HG03571 (cell line): ENCODE measurements around the gene MINDY4.
"Not testable (repeated sequence)": the region's sequence is repeated elsewhere in the genome, so short reads cannot be mapped to it uniquely, and the experiment has no call there.

Source experiments
- ATAC-seq: cut with Tn5 transposase; IDR thresholded peaks from one replicate; pipeline ENCODE4 v1.9.1; 2021; ENCODE audit not compliant: unreplicated experiment

MINDY4 gene

DNA sequence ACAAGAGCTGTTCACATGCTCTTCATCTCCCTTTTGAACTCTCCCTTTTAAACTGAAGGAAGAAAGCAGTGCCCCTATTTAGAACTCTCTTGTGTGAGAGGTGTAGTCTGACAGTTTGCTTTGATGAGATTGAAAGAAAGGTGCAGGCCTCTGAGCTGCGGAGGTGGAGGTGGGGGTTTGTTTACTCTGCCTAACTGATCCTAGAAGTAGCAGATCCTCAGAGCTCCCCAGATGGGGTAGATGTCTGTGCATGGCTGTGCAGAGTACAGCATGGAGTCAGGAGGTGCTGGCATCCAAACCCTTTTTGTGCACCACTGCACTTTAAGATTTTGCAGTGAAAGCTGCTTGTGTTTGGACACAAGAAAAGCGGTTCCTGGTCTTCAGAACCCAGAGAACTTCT, 58.3 kb downstream of the MINDY4 start:
- no peak for ATAC-seq

DNA sequence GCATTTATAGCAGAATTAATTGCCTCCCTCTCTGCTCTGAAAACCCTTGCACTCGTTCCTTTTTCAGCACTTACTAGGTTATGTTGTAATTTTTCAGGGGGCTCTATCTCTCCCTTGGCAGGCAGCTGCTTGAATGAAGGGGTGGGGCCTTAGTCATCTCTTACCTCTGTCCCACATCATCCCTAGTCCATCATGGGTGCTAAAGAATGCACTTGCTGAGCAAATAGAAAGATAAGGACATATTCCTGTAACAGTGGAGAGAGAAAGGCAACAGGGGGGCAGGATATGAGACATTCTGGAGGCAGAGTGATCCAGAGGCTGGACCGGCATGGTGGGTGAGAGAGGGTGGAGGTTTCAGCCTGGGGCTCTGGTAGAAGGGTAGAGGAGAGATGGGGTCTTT, 60.0 kb downstream of the MINDY4 start:
- no peak for ATAC-seq

DNA sequence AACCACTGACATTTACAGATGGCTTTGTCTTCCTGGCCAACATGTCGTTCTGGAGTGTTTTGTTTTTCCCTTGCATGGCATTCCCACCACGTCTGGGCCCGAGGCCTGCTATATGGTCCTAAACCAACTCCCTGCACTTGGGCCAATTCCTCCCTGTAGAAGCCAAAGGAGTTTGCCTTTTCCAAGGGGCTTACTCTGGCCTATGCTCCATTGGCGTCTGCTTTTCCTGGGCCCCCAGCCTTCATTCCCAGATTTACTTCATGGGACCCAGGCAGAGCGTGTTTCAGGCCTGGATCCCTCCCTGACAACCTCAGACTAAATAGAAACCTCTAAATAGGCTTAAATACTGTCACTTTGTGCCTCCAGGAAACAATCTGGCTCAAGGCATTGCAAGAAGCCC, 60.7 kb downstream of the MINDY4 start:
- no peak for ATAC-seq

DNA sequence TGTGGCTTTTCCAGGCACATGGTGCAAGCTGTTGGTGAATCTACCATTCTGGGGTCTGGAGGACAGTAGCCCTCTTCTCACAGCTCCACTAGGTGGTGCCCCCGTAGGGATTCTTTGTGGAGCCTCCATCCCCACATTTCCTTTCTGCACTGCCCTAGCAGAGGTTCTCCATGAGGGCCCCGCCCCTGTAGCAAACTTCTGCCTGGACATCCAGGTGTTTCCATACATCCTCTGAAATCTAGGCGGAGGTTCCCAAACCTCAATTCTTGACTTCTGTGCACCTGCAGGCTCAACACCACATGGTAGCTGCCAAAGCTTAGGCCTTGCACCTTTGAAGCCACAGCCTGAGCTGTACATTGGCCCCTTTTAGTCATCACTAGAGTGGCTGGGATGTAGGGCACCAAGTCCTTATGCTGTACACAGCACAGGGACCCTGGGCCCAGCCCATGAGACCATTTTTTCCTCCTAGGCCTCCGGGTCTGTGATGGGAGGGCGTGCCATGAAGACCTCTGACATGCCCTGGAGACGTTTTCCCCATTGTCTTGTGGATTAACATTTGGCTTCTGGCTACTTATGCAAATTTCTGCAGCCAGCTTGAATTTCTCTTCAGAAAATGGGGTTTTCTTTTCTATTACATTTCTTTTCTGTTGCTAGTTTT, 62.9 kb downstream of the MINDY4 start:
- ATAC-seq, result not testable (repeated sequence)

DNA sequence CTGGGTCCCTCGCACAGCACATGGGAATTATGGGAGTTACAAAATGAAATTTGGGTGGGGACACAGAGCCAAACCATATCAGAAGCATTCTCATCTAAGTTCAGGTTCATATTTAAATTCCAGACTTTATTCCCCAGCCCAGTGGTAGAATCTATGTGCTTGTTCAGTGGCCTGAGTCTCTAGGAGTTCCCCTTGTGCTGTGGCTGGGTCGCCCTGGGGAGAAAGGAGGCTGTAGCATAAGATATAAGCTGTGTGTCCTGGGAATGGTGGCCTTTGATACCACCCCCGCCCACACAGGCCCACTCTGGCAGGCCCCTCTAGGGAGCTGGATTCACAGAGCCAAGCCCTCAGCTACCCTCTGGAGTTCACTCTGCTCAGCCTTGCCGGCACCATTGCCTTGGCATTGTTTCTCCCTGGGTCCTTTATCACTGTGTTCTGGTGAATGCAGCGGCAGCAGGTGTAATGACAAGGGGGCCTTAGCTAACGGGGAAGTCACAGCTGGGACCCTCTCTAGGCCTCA, 64.2 kb downstream of the MINDY4 start:
- ATAC-seq, result no peak

DNA sequence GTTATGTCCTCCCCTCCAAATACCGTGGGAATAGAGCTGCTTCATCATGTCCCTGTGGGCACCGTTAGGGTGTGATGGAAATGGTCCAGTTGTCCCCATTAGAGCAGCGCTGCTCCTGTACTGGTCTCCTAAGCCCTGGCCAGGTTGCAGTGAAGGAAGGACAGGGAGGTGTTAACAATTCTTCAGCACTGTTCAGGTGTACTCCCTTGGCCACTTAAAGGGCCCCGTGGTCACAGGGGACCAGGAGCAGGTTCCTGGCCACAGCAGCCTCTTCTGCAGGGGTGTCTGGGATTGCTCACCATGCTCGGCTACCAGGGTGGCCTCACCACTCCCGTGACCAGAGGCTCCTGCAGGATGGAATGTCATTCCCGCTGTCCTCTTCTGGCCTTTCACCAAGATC, 65.8 kb downstream of the MINDY4 start:
- no peak for ATAC-seq

DNA sequence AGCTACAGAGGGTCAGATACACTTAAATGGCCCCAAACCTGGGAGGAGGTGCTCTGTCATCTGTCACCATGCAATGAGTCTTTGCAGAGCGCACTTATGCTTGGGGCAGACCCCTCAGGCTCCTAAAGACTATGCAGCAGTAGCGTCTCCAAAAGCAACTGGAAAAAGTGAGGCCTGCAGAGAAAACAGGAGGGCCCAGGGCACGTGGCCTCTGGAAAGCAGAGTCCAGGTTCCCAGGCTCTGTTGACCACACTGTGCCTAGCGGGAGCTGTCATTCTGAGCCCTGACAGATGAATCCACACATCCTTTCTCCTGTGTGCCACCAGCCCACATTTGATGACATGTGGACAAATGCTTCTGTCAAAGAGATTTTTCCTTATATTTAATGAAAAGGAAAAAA, 66.4 kb downstream of the MINDY4 start:
- ATAC-seq, result no peak

DNA sequence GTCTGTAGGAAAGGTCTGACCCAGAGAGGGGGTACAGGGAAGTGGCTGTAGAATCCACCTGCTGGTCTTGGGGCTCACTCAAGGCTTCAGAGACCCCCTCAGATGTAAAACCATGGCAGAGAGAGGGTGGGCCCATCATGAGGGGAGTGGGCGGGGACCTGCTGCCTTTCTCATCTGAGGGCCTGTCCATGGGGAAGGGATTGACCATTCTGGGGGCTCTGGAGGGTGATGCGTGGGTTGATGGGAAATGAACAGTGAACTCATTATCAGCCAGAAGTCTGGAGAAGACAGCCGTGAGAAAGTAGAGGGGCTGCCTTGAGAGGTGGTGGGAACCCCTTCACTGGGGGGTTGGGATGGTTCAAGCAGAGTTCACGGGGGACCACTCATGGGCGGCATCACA, 66.8 kb downstream of the MINDY4 start:
- ATAC-seq, result no peak

DNA sequence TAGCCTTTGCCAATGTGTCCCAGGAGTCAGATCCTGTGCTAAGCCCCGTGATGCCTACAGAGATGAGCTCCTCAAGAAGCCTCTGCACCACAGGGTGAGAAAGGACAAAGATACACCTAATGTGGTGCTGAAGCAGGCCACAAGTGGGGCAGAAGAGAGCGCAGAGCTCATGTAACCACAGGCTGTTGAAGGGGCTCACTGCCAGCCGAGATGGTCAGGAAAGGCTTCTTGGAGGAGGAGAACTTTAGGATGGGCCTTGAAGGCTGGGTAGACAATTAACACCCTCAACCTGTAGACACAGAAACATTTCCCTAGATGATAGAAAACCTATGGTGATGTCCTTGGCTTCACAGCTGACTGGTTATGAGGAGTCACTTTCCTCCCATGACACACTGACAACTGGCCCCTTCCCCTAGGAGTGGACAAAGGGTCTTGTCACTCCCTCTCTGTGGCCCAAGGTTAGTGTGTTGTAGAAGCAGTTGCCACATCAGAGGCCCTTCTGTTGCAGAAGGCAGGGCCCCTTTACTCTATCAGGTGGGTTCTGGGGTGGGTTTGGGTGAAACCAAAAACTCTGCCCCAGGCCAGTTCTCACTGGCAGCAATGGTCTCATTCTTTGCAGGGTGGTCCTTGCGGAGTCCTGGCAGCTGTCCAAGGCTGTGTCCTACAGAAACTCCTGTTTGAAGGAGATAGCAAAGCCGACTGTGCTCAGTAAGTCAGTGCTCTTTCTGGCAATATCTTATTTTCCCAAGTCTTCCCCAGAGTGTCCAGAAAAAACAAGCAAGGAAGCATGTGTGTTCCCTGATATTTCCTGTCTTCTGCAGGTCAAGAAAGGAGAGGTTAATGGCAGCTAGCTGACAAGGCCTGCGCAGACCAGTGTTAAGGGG, 69.2 kb downstream of the MINDY4 start:
- ATAC-seq, result no peak

DNA sequence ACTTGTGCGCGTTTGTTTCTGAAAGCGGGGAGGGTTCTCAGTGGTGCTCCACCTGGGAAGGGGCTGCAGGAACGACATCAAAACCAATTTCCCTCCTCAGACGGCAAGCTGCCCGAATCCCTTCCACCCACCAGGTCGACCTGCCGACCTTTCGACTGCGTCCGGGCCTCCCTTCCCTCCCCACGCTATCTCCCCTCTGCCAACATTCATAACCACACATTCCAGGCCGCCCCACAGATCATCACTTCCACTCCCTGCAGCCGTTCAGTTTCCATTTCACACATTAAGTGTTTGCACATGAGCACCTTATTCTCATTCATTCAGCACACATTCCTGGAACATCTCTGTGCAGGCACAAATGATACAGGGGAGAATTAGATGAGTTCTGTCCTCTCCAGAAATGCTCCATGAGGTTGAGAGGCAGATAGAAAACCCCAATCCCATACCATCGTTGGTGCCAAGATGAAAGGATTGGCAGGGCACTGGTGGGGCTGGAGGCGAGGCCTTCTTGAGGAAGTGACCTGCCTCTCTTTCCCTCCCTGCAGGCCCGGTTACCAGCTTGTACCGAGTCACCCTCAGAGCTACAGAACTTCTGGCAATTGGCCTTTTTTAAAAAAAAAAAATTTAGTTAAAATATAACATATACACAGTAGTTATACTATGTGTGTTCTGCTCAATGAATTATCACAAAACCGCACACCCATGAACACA, 70.0 kb downstream of the MINDY4 start:
- ATAC-seq, result no peak

DNA sequence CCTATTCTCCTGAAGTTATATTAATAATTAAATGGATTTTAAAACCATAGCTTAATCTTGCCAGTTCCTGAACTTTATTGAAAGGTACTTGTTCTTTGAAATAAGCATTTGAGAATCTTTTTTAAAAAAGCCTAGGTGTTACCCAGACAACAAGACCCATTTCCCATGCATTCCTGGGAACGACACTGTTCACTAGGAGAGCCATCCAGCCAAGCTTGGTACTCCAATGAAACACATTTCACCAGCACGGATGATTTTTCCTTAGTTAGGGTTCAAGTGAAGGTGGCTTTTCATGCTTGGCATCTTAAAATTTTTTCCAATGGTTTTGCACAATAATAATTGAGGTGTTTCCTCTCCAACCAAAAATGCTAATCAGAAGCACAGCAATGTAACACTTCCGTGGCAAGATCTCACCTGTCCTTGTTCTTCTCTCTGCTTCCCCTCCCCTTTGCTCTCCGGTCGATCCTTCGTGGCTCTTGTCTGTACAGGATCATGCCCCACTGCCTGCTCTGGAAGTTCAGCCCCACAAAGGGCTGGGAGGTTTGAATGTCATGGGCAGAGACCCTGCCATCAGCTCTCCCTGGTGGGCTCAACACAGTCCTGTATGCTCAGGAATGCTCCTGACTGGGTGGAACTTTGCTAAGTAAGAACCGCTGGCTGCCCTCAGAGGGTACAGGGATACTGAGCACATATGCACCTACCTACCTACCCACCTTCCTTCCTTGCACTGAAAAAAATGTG, 70.8 kb downstream of the MINDY4 start:
- no peak for ATAC-seq

DNA sequence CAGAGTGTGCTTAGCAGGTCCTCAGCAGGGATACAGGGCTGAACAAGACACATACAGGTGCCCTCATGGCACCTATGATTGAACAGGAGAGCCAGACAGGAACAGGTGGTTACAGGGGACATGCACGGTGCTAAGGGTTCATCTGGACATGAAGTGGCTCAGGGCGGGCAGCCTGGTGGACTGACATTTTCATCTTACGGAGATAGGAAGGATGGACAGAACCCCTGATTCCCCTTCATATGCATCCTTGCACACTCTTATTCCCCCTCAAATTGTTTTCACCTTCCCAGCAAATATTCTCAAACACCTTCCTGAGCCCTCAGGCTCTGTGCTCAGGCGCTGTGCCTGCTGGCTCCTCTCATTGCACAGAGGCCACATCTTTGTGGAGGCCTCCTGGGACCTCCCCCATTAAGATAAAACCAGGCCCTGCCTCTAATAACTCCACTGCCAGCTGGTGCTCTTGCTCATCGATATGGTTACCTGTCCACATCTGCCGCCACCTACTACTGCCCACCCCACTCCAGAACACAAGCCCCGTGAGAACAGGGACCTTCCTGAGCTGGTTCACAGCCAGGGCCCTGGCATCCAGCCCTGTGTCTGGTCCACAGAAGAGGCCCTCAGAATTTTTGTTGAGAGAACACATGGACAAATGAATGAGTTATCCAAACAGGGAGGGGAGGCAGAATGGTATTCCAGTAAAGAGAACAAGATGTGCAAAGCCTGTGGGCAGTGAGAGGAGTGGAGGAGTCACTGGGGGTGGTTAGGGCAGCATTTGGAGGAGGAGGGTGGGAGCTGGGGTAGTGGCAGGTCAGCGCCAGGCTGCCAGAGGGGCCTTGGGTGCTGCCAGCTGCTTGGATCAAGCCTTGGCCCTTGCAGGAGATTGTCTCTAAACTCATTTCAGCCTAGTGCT, 71.6 kb downstream of the MINDY4 start:
- ATAC-seq, result no peak

DNA sequence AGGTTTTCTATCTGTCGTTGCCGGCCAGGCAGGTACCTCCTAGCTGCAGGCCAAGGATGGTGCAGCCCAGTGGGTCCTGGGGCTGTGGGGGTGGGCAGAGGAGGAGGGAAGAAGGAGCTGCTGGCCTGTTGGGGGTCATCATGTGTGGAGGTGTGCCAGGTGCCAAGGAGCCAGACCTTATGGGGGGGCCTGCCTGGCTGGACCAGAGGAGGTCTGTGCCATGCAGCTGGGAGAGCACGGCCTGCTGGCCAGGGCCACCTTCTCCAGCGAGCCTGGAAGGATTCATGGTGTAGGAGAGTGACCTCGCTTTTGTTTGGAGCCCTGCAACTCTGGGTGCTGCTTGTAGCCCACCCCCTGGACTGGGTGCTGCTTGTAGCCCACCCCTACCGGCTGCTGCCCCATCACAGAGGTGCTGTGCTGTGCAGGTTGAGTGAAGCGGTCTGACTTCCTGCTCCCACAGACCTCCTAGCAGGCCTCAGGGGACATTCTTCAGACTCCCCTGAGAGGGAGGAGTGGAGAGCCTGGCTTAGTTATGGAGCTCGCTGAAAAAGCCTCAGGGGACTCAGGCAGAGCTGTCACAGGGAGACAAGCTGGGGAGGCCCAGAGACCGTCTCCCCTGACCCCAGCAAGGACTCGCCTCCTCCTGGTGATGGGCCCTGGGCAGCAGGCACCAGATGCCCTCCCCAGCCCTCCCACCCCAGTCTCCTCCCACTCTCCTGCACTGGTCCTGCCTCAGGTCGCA, 72.7 kb downstream of the MINDY4 start:
- no peak for ATAC-seq

DNA sequence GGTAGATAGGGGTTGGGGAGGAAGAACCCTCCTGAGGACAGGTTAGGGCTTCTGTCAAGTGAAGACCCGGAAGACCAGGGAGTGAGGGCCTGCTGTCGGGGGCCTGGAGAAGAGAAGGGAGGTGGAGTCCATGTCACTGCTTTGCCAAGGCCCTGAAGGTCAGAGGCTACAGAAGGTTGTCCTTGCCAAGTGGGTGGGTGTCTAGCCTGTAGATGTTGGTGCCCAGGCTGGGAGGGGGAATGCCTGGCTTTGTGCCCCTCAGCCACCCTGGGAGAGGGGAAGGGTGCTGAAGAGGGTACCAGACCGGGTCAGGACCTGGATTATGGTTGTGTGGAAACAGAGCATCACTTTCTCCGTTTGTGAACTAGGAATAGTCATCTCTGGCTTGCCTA, 73.3 kb downstream of the MINDY4 start:
- no peak for ATAC-seq

DNA sequence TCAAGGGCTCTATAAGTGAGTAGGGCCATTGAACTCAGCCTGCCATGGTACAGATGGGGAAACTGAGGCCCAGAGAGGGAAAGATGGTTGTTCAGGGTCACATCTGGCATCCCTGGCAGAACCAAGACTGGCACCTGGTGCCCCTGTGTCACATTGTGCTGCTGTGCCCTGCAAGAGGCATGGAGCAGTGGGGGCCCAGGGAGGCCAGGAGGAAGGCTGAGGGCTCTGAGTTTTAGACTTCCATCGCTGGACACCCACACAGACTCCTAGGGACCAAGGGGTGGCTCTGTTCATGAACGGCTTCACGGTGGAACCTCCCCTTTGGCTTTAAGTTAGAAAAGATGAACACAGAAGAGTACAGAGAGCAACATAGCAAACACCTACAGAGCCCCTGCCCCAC, 73.7 kb downstream of the MINDY4 start:
- no peak for ATAC-seq

DNA sequence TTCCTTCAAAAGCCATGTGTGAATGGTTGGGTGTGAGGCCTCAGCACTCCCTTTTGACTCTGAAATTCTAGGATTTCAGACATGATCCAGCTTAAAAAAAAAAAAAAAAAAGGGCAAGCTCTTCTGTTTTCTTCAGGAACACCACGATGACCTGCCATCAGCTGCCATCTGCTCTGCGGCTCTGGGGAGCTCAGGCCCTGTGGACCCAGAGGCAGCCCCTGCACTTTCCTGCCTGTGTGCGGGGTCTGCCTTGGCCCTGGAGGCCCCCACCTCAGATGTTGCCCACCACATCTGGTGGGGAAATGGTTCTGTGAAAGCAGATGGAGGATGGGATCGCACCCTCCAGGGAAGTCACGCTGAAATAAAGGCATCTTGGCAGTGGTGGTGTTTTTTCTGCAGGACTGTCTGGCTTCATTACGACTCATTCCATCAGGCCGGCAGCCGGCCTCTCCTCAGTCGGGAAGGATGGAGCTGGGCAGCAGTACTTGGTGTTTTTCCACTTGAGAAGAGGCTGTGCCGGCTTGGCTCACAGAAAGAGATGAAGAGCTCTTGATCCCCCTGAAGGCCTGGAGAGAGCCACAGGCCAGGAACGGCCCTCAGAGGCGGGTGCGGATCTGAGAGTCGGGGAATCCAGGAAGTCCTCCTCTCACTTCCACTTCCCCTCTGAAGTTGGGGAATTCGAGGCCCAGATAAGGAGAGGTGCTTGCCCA, 74.4 kb downstream of the MINDY4 start:
- ATAC-seq, result no peak

DNA sequence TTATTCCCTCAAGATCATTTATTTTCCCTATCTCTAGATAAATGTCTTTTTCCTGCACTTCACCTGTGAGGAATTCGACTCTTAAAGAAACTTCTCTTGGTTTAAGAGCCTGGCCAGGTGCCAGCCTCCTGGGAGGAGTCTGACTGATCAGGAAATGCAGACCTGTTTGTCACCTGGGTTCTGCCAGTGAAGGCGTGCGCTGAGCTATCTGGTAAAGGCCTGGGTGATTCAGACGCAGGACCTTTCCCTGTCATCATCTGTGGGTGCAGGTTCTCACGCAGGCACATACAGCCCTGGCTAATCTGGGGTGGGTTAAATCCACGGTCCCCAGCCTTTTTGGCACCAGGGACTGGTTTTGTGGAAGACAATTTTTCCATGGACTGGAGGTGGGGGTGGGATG, 75.2 kb downstream of the MINDY4 start:
- ATAC-seq, result no peak

DNA sequence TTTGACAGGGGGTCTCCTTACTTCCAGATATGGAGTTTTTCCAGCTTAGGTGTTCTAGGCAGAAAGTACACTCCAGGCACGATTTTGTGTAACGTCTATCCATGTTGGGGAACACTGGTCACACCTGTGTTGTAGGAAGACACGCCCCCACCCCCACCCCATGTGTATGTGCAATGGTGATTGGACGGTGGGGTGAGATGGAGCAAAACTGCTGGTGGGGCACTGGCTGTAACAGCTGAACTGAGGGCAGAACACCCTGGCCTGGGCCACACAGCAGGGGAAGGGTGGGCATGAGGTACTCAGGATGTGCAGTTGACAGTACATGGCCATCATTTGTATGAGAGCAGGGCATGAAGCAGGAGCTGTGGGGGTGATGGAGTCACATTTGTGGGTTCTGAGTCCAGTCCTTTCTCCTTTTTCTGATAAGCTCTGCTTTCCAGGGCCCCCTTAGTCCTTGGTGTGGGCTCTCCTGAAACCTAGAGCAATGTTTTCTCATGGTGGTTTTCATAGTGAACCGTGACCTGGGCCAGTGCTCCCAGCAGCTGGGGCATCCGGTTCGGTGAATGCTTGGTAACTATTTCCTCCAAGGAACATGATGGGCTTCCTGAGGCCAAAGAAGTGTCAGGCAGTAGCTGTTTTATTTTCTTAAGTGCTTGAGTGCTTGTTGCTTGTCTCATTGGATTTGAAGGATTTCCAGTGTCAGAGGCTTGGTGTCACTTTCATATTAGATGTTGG, 77.1 kb downstream of the MINDY4 start:
- no peak for ATAC-seq
